ENCODE data around the gene CD6. TPM values are rescaled to one million over a fixed set of nuclear protein-coding genes. Genes with fewer than 3 reads are reported as not detected.

The CD6 gene
- total and polyA plus RNA-seq, 10 of the 15 experiments (the other 5 are each of a cell fraction or from before 2014, with no cell fraction given): 0.37 to 17.6 (median 6.2) TPM

- TF ChIP-seq JUNB (IDR thresholded peaks at IDR 0.05): no peak
- TF ChIP-seq MEF2A (IDR thresholded peaks at IDR 0.05; ENCODE audit: insufficient read depth, low read depth, low read length): no peak
- TF ChIP-seq, protein P1, sequence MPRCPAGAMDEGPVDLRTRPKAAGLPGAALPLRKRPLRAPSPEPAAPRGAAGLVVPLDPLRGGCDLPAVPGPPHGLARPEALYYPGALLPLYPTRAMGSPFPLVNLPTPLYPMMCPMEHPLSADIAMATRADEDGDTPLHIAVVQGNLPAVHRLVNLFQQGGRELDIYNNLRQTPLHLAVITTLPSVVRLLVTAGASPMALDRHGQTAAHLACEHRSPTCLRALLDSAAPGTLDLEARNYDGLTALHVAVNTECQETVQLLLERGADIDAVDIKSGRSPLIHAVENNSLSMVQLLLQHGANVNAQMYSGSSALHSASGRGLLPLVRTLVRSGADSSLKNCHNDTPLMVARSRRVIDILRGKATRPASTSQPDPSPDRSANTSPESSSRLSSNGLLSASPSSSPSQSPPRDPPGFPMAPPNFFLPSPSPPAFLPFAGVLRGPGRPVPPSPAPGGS (IDR thresholded peaks at IDR 0.05; ENCODE audit: borderline replicate concordance, insufficient read depth, low read depth, low read length, poor library complexity, severe bottlenecking): peak; percentile 29
- H4K20me1 ChIP-seq (ENCODE audit: control insufficient read depth, insufficient read depth): no peaks in the 10 kb centered on the region
- in situ Hi-C loops (cut with MboI) (no loop called here), intact Hi-C loops (cut with micrococcal nuclease; ENCODE audit: unreplicated experiment) (no loop called here)
- no TSS peak for BruUV-seq (replicated peaks)
- RAD21 ChIA-PET (ENCODE audit: unreplicated experiment): no interaction called here
- no peak overlapping the region for H3K9ac ChIP-seq (ENCODE audit: control insufficient read depth, insufficient read depth, low read length)
- H3K4me2 ChIP-seq (ENCODE audit: control insufficient read depth, insufficient read depth): no peak overlapping the region
- H3K4me1 ChIP-seq (ENCODE audit: control insufficient read depth, insufficient read depth, low read length): peaks cover 17% of the 10 kb centered on the region
- SMC1A ChIA-PET (ENCODE audit: uncharacterized antibody, unreplicated experiment): interaction anchor here (0.9 kb wide), 1 partner anchor 33 kb away, joined by 3 read pairs; no protein-coding TSS in a partner anchor
- POLR2A ChIA-PET: no interaction called here
- DNase-seq (ENCODE audit: low read depth, low spot score): no peak
- no peaks in the 10 kb centered on the region for H3K36me3 ChIP-seq (ENCODE audit: control insufficient read depth in 2 of 2, insufficient read depth in 2 of 2, low read length in 1 of 2)
- CTCF ChIA-PET: no interaction called here
- H3K27me3 ChIP-seq (replicated peaks in 1 of 2; ENCODE audit: control insufficient read depth in 2 of 2, insufficient read depth in 2 of 2, low read length in 1 of 2): no peaks in the 10 kb centered on the region
- no peak overlapping the region for H3K4me3 ChIP-seq
- H2AFZ ChIP-seq (ENCODE audit: control insufficient read depth, low read depth, low read length): no peak overlapping the region
- no peak for ATAC-seq
- FAIRE-seq: no peak
- WGBS (ENCODE audit: insufficient coverage, insufficient replicate concordance, low lambda C conversion rate, missing lambda C conversion rate): 43% methylated on average over 15 of the region's 15 CpGs
- no peaks in the 10 kb centered on the region for H3K9me3 ChIP-seq (replicated peaks; ENCODE audit: control insufficient read depth, insufficient read depth, low read length)
- no peak overlapping the region for H3K27ac ChIP-seq (ENCODE audit: control insufficient read depth, insufficient read depth)
- H3K79me2 ChIP-seq (ENCODE audit: control insufficient read depth, insufficient read depth, low read length): no peaks in the 10 kb centered on the region
Observed at GRCh38 chr11:61009392-61010275, 38.2 kb downstream of the CD6 start.
